Mucosa of gallbladder (tissue), 1 donor: ENCODE measurements around the gene PIK3R1. TPM values are rescaled to one million over a fixed set of nuclear protein-coding genes. Genes with fewer than 3 reads are reported as not detected.
A peak's percentile ranks its signal among the peaks of the same experiment; 100 is the strongest.

ENCODE experiments used
- DNase-seq: peaks from one replicate; pipeline ENCODE4 v3.0.0-alpha.2; 2020; ENCODE audit warnings: low spot score
- total RNA-seq: library from RNA; stranded (reverse); gene quantifications from one replicate; pipeline ENCODE4 v1.2.1, GENCODE V29; 2021
- donor health status: DM: no; HTN: no; CAD: no.

Gene PIK3R1
- total RNA-seq, 1 donor from 2014 or later: 125 TPM

GRCh38 chr5:68270399-68270975, 54.9 kb downstream of the PIK3R1 start:
- no peak for DNase-seq

GRCh38 chr5:68271124-68271523, 55.6 kb downstream of the PIK3R1 start:
- no peak for DNase-seq

DNA sequence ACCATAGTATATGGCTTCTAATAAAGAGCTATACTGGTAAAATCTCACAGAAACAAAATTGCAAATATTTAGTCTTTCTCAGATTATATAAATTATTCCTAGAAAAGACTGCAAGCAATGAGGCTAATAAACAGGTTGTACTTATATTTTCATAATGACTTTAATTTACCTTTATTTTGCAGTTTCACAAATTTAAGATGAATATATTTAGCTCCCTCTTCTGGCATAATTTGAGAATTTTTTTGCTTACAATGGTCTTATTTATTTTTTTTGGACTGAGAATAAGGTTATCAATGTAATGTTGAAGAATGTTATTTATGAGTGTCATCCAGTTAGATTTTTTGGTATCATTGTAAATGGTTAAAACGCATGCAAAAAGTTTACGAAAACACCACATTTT, 56.7 kb downstream of the PIK3R1 start:
- DNase-seq: no peak

GRCh38 chr5:68273717-68274409, 58.3 kb downstream of the PIK3R1 start:
- no peak for DNase-seq

DNA sequence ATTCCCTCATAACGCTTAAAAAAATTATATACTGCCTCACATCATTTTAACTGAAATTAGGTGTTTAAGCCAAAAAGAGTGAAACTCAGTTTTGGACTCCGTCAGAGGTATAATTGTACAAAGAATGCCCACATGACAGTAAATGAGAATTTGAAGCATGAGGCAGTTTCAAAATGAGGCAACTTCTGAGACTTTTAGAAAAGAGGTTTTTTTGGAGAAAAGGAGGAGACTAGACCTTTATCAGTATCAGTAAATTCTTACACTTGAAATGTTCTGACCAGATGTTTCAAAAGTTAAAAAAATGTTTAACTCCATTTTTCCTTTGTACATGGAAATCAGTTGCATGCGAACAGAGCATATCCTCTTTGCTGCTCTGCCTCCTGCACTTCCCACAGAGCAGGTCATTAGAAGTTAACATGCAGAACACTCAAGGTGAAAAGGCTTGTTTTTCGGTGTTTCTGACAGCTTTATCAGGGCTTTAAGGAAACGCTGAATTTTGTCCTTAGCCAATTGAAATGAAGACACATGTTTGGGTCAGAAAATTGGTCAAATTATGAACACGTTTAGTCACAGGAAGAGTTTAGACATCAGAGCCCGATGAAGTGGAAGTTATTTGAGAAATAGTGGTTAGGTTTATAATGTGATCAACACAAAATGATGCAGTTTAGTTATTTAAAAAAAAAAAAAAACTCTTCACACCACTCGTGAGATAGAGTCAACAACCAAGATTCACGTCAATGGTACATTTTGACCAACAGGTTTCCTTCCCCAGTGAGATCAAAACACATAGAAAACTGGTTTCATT, 59.5 kb downstream of the PIK3R1 start:
- no peak for DNase-seq

GRCh38 chr5:68276740-68277139, 61.2 kb downstream of the PIK3R1 start:
- no peak for DNase-seq

- DNase-seq: no peak
Measured at GRCh38 chr5:68277431-68277830, 61.9 kb downstream of the PIK3R1 start.

GRCh38 chr5:68279984-68280383, 64.4 kb downstream of the PIK3R1 start:
- no peak for DNase-seq

DNA sequence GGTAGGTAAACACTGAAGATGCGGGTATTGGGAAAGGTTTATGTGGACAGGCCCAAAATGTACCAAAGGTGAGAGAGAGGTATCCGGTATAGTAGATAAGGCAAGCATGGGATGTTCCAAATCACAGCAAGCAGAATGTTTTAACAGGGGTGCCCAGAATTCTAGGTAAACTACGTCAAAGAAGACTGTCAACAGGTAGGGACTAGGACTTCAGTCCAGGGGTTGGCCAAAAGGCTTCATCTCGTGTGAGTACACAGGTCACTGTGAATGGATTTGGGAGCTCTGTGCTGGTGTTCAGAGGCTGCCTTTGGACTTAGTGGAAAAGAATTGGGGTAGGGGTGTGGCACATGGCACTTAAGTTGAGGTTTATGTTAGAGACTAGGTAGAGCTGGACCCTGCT, 66.4 kb downstream of the PIK3R1 start:
- no peak for DNase-seq

- DNase-seq: no peak
Measured at GRCh38 chr5:68283766-68284165, 68.2 kb downstream of the PIK3R1 start.

DNA sequence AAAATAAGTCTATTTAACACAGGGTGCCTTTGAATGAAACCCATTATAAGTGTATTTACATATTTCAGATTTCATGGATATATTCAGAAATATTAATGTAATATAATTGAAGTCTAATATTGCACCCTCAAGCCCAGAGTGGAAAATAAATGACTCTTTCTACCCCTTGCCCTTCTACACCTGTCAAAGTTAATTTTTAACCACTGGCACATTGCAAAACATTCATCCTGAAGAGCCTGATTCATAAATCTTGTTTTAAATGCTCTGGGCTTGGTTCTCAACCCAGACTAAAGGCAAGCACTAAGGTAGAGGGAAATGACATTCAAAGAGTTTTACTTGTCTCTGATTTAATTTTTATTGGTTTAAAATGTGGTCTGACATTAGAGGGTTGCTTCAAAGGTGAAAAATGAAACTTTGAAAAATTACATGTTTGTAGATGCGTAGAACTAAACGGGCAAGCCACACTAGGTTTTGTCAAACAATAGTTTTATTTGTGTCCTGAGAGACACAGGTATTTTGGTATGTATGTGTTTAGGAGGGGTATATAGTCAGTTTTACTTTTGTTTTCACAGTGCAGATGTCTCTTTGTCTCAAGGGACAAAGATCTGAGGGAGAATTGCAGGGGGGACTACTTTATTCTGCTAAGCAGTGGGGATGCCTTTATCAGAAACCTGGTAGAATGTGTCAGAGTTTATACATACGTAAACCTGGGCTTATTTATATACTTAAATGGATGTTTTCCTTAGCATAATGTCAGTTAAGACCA, 69.7 kb downstream of the PIK3R1 start:
- DNase-seq: no peak

GRCh38 chr5:68285851-68286611, 70.5 kb downstream of the PIK3R1 start:
- DNase-seq: no peak

DNA sequence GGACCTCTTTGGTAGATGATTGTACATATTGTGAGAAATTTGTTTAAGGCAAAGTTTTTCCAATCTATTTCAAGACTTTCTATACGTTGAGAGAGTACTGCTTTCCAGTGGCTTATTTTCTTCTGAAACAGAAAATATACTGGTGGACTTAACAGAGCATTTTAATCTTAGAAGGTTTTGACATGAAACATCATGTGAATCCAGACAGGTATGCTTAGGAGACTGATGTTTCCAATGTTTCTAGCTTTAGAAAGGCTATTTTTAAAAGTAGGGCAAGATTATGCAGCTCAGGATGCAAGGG, 71.0 kb downstream of the PIK3R1 start:
- no peak for DNase-seq

DNA sequence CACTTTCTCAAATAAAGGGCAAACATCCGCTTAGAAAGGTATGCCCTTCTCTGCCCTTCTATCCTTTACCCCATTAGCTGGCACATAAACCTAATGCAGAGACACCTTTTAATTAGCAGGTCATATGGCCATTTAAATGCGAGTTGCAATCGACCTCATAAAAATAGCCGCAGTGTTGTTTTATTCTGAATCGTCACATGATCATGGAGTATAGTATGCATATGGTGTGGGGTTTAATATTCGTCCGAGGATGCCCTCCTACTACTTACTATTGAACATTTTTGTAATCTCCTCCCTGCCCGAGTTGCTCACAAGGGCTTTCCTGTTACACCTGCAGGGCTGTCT, 72.0 kb downstream of the PIK3R1 start:
- no peak for DNase-seq

GRCh38 chr5:68287976-68288706, 72.6 kb downstream of the PIK3R1 start:
- DNase-seq: peak; percentile 81

DNA sequence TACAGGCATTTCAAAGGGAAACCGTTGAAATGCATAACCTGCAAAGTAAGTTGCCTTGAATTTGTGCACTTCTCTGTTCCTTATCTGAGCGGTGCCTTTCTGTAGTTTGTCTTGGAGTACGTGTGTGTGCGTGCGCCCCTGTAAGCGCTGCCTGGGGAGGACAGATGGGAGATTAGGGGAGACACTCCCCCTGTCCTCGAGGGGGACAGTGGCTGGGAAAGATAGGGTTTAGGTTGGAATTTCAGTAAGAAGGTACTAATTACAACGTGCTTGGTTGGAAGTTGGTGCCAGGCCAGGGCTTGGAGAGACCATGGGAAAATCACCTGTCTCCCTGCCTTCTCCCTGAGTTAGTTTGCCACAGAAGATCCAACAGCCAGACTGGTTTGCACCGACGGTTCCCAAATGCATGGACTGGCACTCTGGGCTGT, 73.2 kb downstream of the PIK3R1 start:
- DNase-seq: no peak

GRCh38 chr5:68289498-68289897, 73.9 kb downstream of the PIK3R1 start:
- DNase-seq: no peak

GRCh38 chr5:68290260-68290674, 74.7 kb downstream of the PIK3R1 start:
- peak; percentile 50 for DNase-seq

GRCh38 chr5:68290847-68291246, 75.3 kb downstream of the PIK3R1 start:
- DNase-seq: no peak

- DNase-seq: no peak
Measured at GRCh38 chr5:68292316-68292715, 76.8 kb downstream of the PIK3R1 start.

- no peak for DNase-seq
Measured at GRCh38 chr5:68295772-68296171, 80.2 kb downstream of the PIK3R1 start.
